ENCODE results near the gene UBL4A.

DNA sequence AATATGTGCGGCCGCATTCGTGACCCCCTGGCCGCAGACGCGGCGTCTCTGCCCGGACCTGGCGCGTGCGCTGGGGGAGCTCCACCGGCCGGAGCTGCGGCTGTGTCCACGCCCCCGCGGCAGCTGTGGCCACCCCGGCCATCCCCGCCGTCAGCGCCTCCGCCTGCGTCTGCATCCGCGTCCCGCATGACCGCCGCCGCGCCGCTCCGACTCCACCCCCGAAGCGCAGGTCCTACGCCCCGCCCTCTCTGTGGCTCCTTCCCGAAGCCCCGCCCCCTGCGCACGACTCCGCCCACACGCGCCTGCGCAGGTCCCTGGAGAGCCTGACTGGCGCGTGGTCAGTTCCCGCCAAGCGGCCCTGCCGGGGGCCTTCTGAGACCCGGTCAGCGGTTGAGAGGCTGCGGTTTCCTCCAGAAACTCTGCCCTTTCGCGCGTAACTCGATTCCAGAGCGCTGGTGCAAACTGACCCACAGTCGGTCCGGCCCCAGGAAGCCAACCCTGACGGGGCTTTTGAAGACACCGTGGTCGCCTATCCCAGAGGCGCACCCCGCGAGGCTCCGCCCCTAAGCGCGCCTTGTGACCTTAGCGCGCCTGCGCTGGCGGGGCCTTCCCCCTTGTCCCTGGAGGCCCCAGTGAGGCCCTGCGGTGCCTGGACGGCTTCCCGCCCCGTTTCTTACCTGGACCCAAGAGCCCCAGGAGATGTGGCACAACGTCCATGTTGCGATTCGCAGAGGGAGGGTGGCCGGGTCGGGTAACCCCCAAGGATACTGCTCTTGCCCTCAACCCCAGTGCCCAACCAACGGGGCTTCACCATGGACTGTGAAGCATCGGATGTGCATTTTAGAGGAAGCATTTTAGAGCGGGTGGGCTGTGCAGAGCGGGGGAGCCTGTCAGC lies 7.4 kb downstream of the UBL4A start, which contains the start of gene LAGE3:
- TF ChIP-seq POLR2A (IDR thresholded peaks at IDR 0.05; ENCODE audit: low read depth, low read length) (peak; percentile 63; the same call in 1 of the 2 replicates), POLR2AphosphoS5 (IDR thresholded peaks at IDR 0.05; ENCODE audit: low read depth, low read length) (no peak)

All from GM12892 (cell line).